COLO829 (cell line): ENCODE results near the gene AGFG2.
"Not testable (repeated sequence)": the region's sequence is repeated elsewhere in the genome, so short reads cannot be mapped to it uniquely, and the experiment has no call there.

ENCODE experiments used
- DNase-seq: peaks from one replicate; pipeline ENCODE4 v3.0.0; 2012; ENCODE audit warnings: low spot score

Gene AGFG2

GRCh38 chr7:100538654-100539435, at the start of gene AGFG2:
Gene AGFG2 (plus strand): TSS chr7:100539203. CDS start chr7:100539347, 144 bp downstream.
- peak; percentile 100 for DNase-seq

- DNase-seq, result peak; percentile 69
Measured at GRCh38 chr7:100489824-100490223, 49.2 kb upstream of the AGFG2 start.

- no peak for DNase-seq
Measured at GRCh38 chr7:100490483-100491191, 48.4 kb upstream of the AGFG2 start.

- DNase-seq, result no peak
Measured at GRCh38 chr7:100491192-100491578, 47.8 kb upstream of the AGFG2 start.

- no peak for DNase-seq
Measured at GRCh38 chr7:100492738-100493475, 46.1 kb upstream of the AGFG2 start.

- DNase-seq, result no peak
Measured at GRCh38 chr7:100493476-100494264, 45.3 kb upstream of the AGFG2 start.

GRCh38 chr7:100496509-100496908, 42.5 kb upstream of the AGFG2 start:
- DNase-seq, result no peak

GRCh38 chr7:100500743-100501142, 38.3 kb upstream of the AGFG2 start:
- not testable (repeated sequence) for DNase-seq

- not testable (repeated sequence) for DNase-seq
Measured at GRCh38 chr7:100504031-100504430, 35.0 kb upstream of the AGFG2 start.

- DNase-seq, result no peak
Measured at GRCh38 chr7:100504887-100505611, 34.0 kb upstream of the AGFG2 start.

GRCh38 chr7:100506356-100506923, 32.6 kb upstream of the AGFG2 start:
- no peak for DNase-seq

GRCh38 chr7:100509231-100509630, 29.8 kb upstream of the AGFG2 start:
- DNase-seq, result no peak

- peak; percentile 83 for DNase-seq
Measured at GRCh38 chr7:100510437-100511239, 28.4 kb upstream of the AGFG2 start.

- DNase-seq, result no peak
Measured at GRCh38 chr7:100513212-100513810, 25.7 kb upstream of the AGFG2 start.

GRCh38 chr7:100515072-100515532, 23.9 kb upstream of the AGFG2 start:
- peak; percentile 92 for DNase-seq

- peak; percentile 64 for DNase-seq
Measured at GRCh38 chr7:100516135-100516812, 22.7 kb upstream of the AGFG2 start.

GRCh38 chr7:100517305-100517704, 21.7 kb upstream of the AGFG2 start:
- DNase-seq, result no peak

- DNase-seq, result no peak
Measured at GRCh38 chr7:100519580-100519979, 19.4 kb upstream of the AGFG2 start.

- DNase-seq, result no peak
Measured at GRCh38 chr7:100520138-100520537, 18.9 kb upstream of the AGFG2 start.
